ENCODE measurements around the gene ITIH5. TPM values are rescaled to one million over a fixed set of nuclear protein-coding genes. Genes with fewer than 3 reads are reported as not detected.

The ITIH5 gene
- total and polyA plus RNA-seq, 2 of the 13 experiments (the other 11 are each of a cell fraction or from before 2014, with no cell fraction given): 4.7 to 8.9 TPM

DNA sequence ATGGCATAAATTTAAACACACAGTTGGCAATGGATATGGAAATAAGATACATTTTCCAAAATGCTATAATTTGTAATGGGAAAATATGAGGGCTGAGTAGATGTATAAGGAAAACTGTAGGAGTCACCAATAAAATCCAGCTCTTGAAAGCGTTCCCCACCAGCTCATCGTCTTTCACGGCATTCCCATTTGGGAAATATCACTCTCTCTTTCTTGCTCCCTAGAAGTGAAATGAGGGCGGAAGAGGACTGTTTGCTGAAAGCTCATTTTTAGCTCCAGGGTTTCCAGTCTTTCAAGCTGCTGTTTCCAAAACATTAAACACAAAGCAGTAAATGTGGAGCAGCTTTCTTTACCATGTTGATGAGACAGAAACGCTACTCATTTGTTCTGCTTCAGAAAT lies 151.3 kb downstream of the ITIH5 start:
- ATAC-seq: no peak
- no peaks in the 10 kb centered on the region for H3K36me3 ChIP-seq (replicated peaks in 1 of 2; ENCODE audit: control insufficient read depth in 1 of 2, insufficient read depth in 2 of 2, low read length in 2 of 2)
- H3K4me3 ChIP-seq (replicated peaks in 1 of 3; ENCODE audit: insufficient read depth in 1 of 3, low read depth in 2 of 3, low read length in 3 of 3): no peak overlapping the region
- H3K9ac ChIP-seq (ENCODE audit: insufficient read depth, low read depth, low read length): no peak overlapping the region
- H3K4me2 ChIP-seq (ENCODE audit: low read depth, low read length): no peak overlapping the region
- DNase-seq (ENCODE audit: low spot score): no peak
- H3K79me2 ChIP-seq (ENCODE audit: insufficient read depth, low read length): no peaks in the 10 kb centered on the region
- TF ChIP-seq ZNF782 (CRISPR knock-in tag; IDR thresholded peaks at IDR 0.05; ENCODE audit: borderline replicate concordance) (no peak), NFYC (CRISPR knock-in tag; IDR thresholded peaks at IDR 0.05) (no peak), ZNF225 (CRISPR knock-in tag; IDR thresholded peaks at IDR 0.05) (no peak), ZNF839 (CRISPR knock-in tag; IDR thresholded peaks at IDR 0.05; ENCODE audit: borderline replicate concordance) (no peak), CREM (IDR thresholded peaks at IDR 0.05) (no peak), CREM (CRISPR knock-in tag; IDR thresholded peaks at IDR 0.05) (no peak), HNF4G (IDR thresholded peaks at IDR 0.05; ENCODE audit: borderline replicate concordance, low read depth, low read length) (no peak), HNF4G (CRISPR knock-in tag; IDR thresholded peaks at IDR 0.05; ENCODE audit: borderline replicate concordance, low read depth) (no peak), ZNF10 (CRISPR knock-in tag; IDR thresholded peaks at IDR 0.05; ENCODE audit: borderline replicate concordance, low read depth) (no peak), TOPORS (CRISPR knock-in tag; IDR thresholded peaks at IDR 0.05) (no peak), ZSCAN21 (CRISPR knock-in tag; IDR thresholded peaks at IDR 0.05; ENCODE audit: borderline replicate concordance) (no peak), ARHGAP35 (CRISPR knock-in tag; IDR thresholded peaks at IDR 0.05; ENCODE audit: borderline replicate concordance) (no peak), NFE2L2 (IDR thresholded peaks at IDR 0.05; ENCODE audit: low read length) (no peak), ZNF607 (CRISPR knock-in tag; IDR thresholded peaks at IDR 0.05; ENCODE audit: borderline replicate concordance) (no peak), SP140L (CRISPR knock-in tag; IDR thresholded peaks at IDR 0.05; ENCODE audit: borderline replicate concordance) (no peak), HOXA5 (CRISPR knock-in tag; IDR thresholded peaks at IDR 0.05) (no peak), CEBPG (CRISPR knock-in tag; IDR thresholded peaks at IDR 0.05) (no peak)
- TF ChIP-seq, protein P1, sequence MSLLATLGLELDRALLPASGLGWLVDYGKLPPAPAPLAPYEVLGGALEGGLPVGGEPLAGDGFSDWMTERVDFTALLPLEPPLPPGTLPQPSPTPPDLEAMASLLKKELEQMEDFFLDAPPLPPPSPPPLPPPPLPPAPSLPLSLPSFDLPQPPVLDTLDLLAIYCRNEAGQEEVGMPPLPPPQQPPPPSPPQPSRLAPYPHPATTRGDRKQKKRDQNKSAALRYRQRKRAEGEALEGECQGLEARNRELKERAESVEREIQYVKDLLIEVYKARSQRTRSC (CRISPR knock-in tag; IDR thresholded peaks at IDR 0.05; ENCODE audit: low read depth): no peak
- TF ChIP-seq, protein P2, sequence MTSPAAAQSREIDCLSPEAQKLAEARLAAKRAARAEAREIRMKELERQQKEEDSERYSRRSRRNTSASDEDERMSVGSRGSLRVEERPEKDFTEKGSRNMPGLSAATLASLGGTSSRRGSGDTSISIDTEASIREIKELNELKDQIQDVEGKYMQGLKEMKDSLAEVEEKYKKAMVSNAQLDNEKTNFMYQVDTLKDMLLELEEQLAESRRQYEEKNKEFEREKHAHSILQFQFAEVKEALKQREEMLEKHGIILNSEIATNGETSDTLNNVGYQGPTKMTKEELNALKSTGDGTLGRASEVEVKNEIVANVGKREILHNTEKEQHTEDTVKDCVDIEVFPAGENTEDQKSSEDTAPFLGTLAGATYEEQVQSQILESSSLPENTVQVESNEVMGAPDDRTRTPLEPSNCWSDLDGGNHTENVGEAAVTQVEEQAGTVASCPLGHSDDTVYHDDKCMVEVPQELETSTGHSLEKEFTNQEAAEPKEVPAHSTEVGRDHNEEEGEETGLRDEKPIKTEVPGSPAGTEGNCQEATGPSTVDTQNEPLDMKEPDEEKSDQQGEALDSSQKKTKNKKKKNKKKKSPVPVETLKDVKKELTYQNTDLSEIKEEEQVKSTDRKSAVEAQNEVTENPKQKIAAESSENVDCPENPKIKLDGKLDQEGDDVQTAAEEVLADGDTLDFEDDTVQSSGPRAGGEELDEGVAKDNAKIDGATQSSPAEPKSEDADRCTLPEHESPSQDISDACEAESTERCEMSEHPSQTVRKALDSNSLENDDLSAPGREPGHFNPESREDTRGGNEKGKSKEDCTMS (CRISPR knock-in tag; conservative IDR thresholded peaks at IDR 0.05): no peak
- no peaks in the 10 kb centered on the region for H4K20me1 ChIP-seq (ENCODE audit: insufficient read depth, low read length)
- WGBS (ENCODE audit: low lambda C conversion rate): 55% methylated on average over 5 of the region's 5 CpGs
- ChIA-PET CTCF (ENCODE audit: low intra/inter-chr PET ratio, low total read pairs) (no interaction called here), POLR2A (no interaction called here)
- BruUV-seq (replicated peaks): no TSS peak
- H3K27me3 ChIP-seq (ENCODE audit: control insufficient read depth in 1 of 2, insufficient read depth in 2 of 2, low read length in 2 of 2): peaks cover 0 to 5% of the 10 kb centered on the region in 2 experiments; a peak in 3 of 5 replicates
- no peaks in the 10 kb centered on the region for H3K9me3 ChIP-seq (ENCODE audit: low read length)
- intact Hi-C loops (cut with micrococcal nuclease; ENCODE audit: unreplicated experiment): no loop called here
- no peak overlapping the region for H3K27ac ChIP-seq (ENCODE audit: extremely low read length, insufficient read depth, low read length)
- in situ Hi-C loops (cut with HindIII; ENCODE audit: extremely low pct_ligation_motif_present, low pct_unique_long_range_greater_than_20kb): no loop called here
- H3K4me1 ChIP-seq (ENCODE audit: insufficient read depth, low read length): peaks cover 21% of the 10 kb centered on the region
- no peak for FAIRE-seq
- no peak overlapping the region for H2AFZ ChIP-seq (ENCODE audit: low read length)
